ENCODE data around the gene DBNDD2. TPM values are rescaled to one million over a fixed set of nuclear protein-coding genes. Genes with fewer than 3 reads are reported as not detected.

Gene DBNDD2
- total and polyA plus RNA-seq, 12 donors: 2.1 to 71.1 (median 31.5) TPM

DNA sequence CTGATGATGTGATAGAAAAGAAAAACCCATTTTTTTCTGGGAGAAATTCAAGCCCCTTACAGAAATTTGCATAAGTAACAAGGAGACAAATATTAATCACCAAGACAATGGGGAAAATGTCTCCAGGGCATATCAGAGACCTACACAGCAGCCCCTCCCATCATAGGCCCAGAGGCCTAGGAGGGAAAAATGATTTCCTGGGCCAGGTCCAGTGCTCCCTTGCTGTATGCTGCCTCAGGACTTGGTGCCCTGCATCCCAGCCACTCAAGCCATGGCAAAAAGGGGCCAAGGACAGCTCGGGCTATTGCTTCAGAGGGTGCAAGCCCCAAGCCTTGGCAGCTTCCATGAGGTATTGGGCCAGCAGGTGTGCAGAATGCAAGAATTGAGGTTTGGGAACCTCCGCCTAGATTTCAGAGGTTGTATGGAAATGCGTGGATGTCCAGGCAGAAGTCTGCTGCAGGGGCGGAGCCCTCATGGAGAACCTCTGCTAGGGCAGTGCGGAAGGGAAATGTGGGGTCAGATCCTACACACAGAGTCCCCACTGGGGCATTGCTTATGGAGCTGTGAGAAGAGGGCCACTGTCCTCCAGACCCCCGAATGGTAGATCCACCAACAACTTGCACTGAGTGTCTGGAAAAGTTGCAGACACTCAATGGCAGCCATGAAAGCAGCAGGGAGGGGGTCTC is 7.6 kb upstream of the DBNDD2 start:
- Histone ChIP-seq H3K27me3 (no peaks in the 10 kb centered on the region), H3K9me3 (replicated peaks in 1 of 3) (peaks cover 0 to 9% (median 0%) of the 10 kb centered on the region in 3 donors), H3K36me3 (replicated peaks in 1 of 2) (no peaks in the 10 kb centered on the region), H3K4me1 (replicated peaks in 1 of 2) (peaks cover 1 to 2% of the 10 kb centered on the region in 2 donors), H3K4me3 (no peak overlapping the region), H3K27ac (no peak overlapping the region)
- WGBS, 4 donors: 94 to 100% (median 96%) methylated on average over 2 to 6 of the region's 6 CpGs
- no peak for TF ChIP-seq POLR2A (IDR thresholded peaks at IDR 0.05)
- TF ChIP-seq, protein P1, sequence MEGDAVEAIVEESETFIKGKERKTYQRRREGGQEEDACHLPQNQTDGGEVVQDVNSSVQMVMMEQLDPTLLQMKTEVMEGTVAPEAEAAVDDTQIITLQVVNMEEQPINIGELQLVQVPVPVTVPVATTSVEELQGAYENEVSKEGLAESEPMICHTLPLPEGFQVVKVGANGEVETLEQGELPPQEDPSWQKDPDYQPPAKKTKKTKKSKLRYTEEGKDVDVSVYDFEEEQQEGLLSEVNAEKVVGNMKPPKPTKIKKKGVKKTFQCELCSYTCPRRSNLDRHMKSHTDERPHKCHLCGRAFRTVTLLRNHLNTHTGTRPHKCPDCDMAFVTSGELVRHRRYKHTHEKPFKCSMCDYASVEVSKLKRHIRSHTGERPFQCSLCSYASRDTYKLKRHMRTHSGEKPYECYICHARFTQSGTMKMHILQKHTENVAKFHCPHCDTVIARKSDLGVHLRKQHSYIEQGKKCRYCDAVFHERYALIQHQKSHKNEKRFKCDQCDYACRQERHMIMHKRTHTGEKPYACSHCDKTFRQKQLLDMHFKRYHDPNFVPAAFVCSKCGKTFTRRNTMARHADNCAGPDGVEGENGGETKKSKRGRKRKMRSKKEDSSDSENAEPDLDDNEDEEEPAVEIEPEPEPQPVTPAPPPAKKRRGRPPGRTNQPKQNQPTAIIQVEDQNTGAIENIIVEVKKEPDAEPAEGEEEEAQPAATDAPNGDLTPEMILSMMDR (IDR thresholded peaks at IDR 0.05): no peak
- intact Hi-C loops (cut with DNase I): no loop called here
- no peak for DNase-seq

DNA sequence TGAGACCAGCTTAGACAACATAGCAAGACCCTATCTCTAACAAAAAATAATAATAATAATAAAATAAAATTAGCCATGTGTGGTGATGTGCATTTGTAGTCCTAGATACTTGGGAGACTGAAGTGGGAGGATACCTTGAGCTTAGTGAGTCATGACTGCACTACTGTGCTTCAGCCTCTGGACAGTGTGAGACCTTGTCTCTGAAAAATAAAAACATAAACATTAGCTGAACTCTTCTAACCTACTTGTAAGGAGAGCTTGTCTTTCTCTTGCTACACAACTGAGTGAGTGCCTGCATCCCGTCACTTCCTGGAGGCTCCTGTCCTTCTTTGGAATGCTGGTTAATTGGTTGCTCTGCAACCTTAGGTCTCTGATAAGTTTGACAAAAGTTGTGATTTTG is 5.1 kb upstream of the DBNDD2 start:
- Histone ChIP-seq H3K27me3 (no peaks in the 10 kb centered on the region), H3K27ac (no peak overlapping the region), H3K4me3 (no peak overlapping the region), H3K9me3 (replicated peaks in 1 of 3) (peaks cover 0 to 9% (median 0%) of the 10 kb centered on the region in 3 donors), H3K4me1 (replicated peaks in 1 of 2) (peaks cover 6 to 15% of the 10 kb centered on the region in 2 donors), H3K36me3 (replicated peaks in 1 of 2) (no peaks in the 10 kb centered on the region)
- intact Hi-C loops (cut with DNase I): no loop called here
- TF ChIP-seq POLR2A (IDR thresholded peaks at IDR 0.05): no peak
- TF ChIP-seq, protein P1 (IDR thresholded peaks at IDR 0.05): no peak
- DNase-seq: no peak
- WGBS, 4 donors: 73 to 90% (median 86%) methylated on average over 1 of the region's 1 CpG

DNA sequence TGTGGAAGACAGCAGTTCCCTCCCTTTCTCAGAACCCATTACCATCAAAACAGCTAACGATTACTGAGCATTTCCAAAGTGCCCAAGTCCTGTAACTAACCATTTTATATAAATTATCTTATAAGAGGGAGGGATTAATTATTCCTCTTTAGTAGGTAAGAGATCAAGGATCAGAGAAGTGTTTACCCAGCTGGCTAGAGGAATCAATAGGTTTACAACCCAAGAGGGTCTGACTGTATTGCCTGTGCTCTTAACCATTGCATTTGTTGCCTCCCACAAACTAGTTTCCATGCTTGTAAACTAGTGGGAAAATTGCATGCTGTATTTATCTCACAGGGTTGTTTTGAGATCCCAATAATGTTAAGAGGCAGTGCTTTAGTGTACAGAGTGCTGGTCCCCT is 3.7 kb upstream of the DBNDD2 start:
- peaks cover 6 to 20% of the 10 kb centered on the region in 2 donors for H3K4me1 ChIP-seq (replicated peaks in 1 of 2)

DNA sequence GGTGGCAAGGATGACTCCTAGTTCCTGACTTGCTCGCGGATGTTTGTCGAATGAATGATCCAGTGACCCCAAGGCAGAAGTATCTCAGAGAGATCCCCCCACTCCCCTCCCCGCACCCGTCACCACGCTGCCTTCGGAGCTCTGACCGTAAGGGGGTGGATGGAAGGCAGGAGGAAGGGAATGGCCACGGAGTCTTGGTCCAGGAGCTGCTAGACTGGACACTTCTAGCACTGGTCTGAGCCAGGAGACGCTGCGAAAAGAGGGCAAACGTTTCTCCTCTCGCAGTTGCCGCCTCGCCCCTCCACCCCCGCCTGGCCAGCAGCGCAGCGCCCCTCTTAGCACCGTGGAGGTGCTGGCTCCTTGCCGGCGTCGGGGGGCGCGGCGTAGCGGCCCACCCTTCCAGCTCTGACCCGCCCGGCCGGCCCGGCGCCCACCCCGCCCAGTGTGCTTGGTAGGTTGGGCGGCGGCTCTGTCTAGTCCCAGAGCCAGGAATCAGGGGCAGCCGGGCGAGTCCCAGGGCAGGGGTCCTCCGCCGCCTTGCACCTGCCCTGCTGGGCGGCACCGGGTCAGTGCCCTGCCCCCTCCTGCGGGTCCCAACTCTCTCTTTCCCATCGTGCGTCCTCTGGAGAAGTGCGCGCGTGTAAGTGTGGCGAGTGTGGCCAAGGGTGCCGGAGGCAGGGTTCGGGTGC is 2.4 kb upstream of the DBNDD2 start:
- no peak for TF ChIP-seq POLR2A (IDR thresholded peaks at IDR 0.05)
- TF ChIP-seq, protein P1 (IDR thresholded peaks at IDR 0.05): no peak
- no peaks in the 10 kb centered on the region for H3K9me3 ChIP-seq (replicated peaks in 1 of 3)
- H3K27me3 ChIP-seq: no peaks in the 10 kb centered on the region
- 5 to 10% (median 6%) methylated on average over 12 to 49 of the region's 49 CpGs for WGBS, 4 donors
- H3K27ac ChIP-seq: peak overlapping the region in 4 of 5 donors; percentile 45 to 90 (median 74)
- H3K4me1 ChIP-seq (replicated peaks in 1 of 2): peaks cover 6 to 22% of the 10 kb centered on the region in 2 donors
- H3K36me3 ChIP-seq (replicated peaks in 1 of 2): peaks cover 0 to 8% of the 10 kb centered on the region in 2 donors
- intact Hi-C loops (cut with DNase I): no loop called here
- peak overlapping the region; percentile 46 to 83 (median 56) for H3K4me3 ChIP-seq
- DNase-seq: no peak

More for the DNA sequence above, 3.7 kb upstream of the DBNDD2 start:
- no peak for DNase-seq
- Histone ChIP-seq H3K27me3 (no peaks in the 10 kb centered on the region), H3K27ac (no peak overlapping the region), H3K4me3 (no peak overlapping the region), H3K36me3 (replicated peaks in 1 of 2) (no peaks in the 10 kb centered on the region), H3K9me3 (replicated peaks in 1 of 3) (peaks cover 0 to 9% (median 0%) of the 10 kb centered on the region in 3 donors)
- intact Hi-C loops (cut with DNase I): no loop called here
- 80 to 92% (median 91%) methylated on average over 1 of the region's 1 CpG for WGBS, 4 donors
- TF ChIP-seq POLR2A (IDR thresholded peaks at IDR 0.05): no peak
- TF ChIP-seq, protein P1 (IDR thresholded peaks at IDR 0.05): no peak

Data from adrenal gland (tissue), 12 donors.